HepG2 (cell line): ENCODE measurements around the gene HSPB2. TPM values are rescaled to one million over a fixed set of nuclear protein-coding genes. Genes with fewer than 3 reads are reported as not detected.

ENCODE experiments used
- ATAC-seq: fragments of 200-7000 bp; cut with Tn5 transposase; 3 replicates; pipeline ENCODE4 v1.9.1; 2020; ENCODE audit warnings: mild to moderate bottlenecking, moderate library complexity
- BruUV-seq: library from RNA; stranded (reverse); fragments of 400-500 nt; replicated peaks from 2 replicates; lab custom pipeline; 2021; lab: Mats Ljungman, UMichigan
- CTCF ChIA-PET: fragments of 300-600 bp; formaldehyde crosslinking; extraction: SDS; loops from one replicate; lab custom pipeline; 2021; ENCODE audit warnings: low total read pairs, inconsistent platforms, low intra/inter-chr PET ratio; lab: Yijun Ruan, JAX
- POLR2A ChIA-PET: fragments of 350-600 bp; sonication (Branson Sonifier 250); formaldehyde crosslinking; loops from one replicate; lab custom pipeline; 2020; ENCODE audit warnings: antibody characterized with exemption, inconsistent platforms; lab: Yijun Ruan, JAX
- DNase-seq: peaks from one replicate; pipeline ENCODE4 v3.0.0-alpha.2; 2015; ENCODE audit warnings: low spot score
- FAIRE-seq: peaks from 3 replicates; lab custom pipeline; 2011; peaks lifted over from hg19 to GRCh38; lab: Jason Lieb, UNC
- H2AFZ ChIP-seq: one replicate; pipeline ENCODE4 v1.6.1; 2011; ENCODE audit warnings: low read length, inconsistent platforms
- H3K27ac ChIP-seq: fragments of 300-600 bp; 3 replicates; pipeline ENCODE4 v1.8.0; 2011; ENCODE audit warnings: mixed run types, mild to moderate bottlenecking, mixed read lengths, low read length, inconsistent platforms; ENCODE audit not compliant: insufficient read depth; ENCODE audit errors: extremely low read length
- H3K27me3 ChIP-seq, 2 experiments: fragments of 200-600 bp in 1 of 2; 2 replicates in 1 of 2; 3 replicates in 1 of 2; pipeline versions ENCODE4 v1.6.0 to v1.8.0; 2011; ENCODE audit warnings: low read length in 2 of 2, mild to moderate bottlenecking in 2 of 2, moderate library complexity in 2 of 2, inconsistent platforms in 1 of 2; ENCODE audit not compliant: insufficient read depth in 2 of 2, control insufficient read depth in 1 of 2
- H3K36me3 ChIP-seq, 2 experiments: fragments of 200-600 bp in 1 of 2; replicated peaks in 1 of 2; 2 replicates in 1 of 2; 3 replicates in 1 of 2; pipeline versions ENCODE4 v1.5.1 to v1.8.0; 2011; ENCODE audit warnings: low read length in 2 of 2, inconsistent platforms in 1 of 2; ENCODE audit not compliant: insufficient read depth in 2 of 2, control insufficient read depth in 1 of 2
- H3K4me1 ChIP-seq: 2 replicates; pipeline ENCODE4 v1.5.1; 2012; ENCODE audit warnings: low read length, inconsistent platforms; ENCODE audit not compliant: insufficient read depth
- H3K4me2 ChIP-seq: 2 replicates; pipeline ENCODE4 v1.6.0; 2011; ENCODE audit warnings: low read depth, low read length, inconsistent platforms
- H3K4me3 ChIP-seq, 3 experiments: fragments of 200-600 bp in 1 of 3; sonication (generic), shearing (Covaris generic) in 1 of 3; replicated peaks in 1 of 3; 2 replicates each; pipeline ENCODE4 v1.5.1; 2011 to 2016; ENCODE audit warnings: low read length in 3 of 3, inconsistent platforms in 2 of 3, low read depth in 2 of 3, mild to moderate bottlenecking in 2 of 3, control low read depth in 1 of 3, mixed read lengths in 1 of 3; ENCODE audit not compliant: insufficient read depth in 1 of 3
- H3K79me2 ChIP-seq: one replicate; pipeline ENCODE4 v1.6.1; 2011; ENCODE audit warnings: low read length, inconsistent platforms; ENCODE audit not compliant: insufficient read depth
- H3K9ac ChIP-seq: 2 replicates; pipeline ENCODE4 v1.6.0; 2011; ENCODE audit warnings: mild to moderate bottlenecking, low read depth, low read length, inconsistent platforms; ENCODE audit not compliant: insufficient read depth
- H3K9me3 ChIP-seq: 2 replicates; pipeline ENCODE4 v1.5.1; 2012; ENCODE audit warnings: mild to moderate bottlenecking, low read length
- H4K20me1 ChIP-seq: 2 replicates; pipeline ENCODE4 v1.6.0; 2011; ENCODE audit warnings: inconsistent platforms, mild to moderate bottlenecking, low read length, moderate library complexity; ENCODE audit not compliant: insufficient read depth
- ATF1 ChIP-seq: IDR thresholded peaks from 2 replicates; pipeline ENCODE4 v1.6.1; 2016; ENCODE audit warnings: mild to moderate bottlenecking, control low read depth
- CEBPB ChIP-seq: IDR thresholded peaks from 2 replicates; pipeline ENCODE4 v1.6.1; 2011; ENCODE audit warnings: low read depth, low read length, improper control_type of control experiment, borderline replicate concordance
- CEBPG ChIP-seq: IDR thresholded peaks from 2 replicates; pipeline ENCODE4 v1.6.1; 2016
- CREB1 ChIP-seq, 2 experiments: fragments of 450-650 bp in 1 of 2; IDR thresholded peaks; 2 replicates each; pipeline ENCODE4 v1.6.1; 2016 to 2017; ENCODE audit warnings: control low read depth in 1 of 2, mild to moderate bottlenecking in 1 of 2, missing compliant biosample characterization in 1 of 2, missing genetic modification characterization in 1 of 2
- CREM ChIP-seq, 2 experiments: sonication (generic) in 1 of 2; formaldehyde crosslinking in 1 of 2; IDR thresholded peaks; 2 replicates each; pipeline versions ENCODE4 v1.4.0 to v1.6.1; 2016 to 2020; ENCODE audit warnings: antibody characterized with exemption in 1 of 2, mild to moderate bottlenecking in 1 of 2, missing genetic modification reagents in 1 of 2
- FOSL2 ChIP-seq: sonication (generic); formaldehyde crosslinking; IDR thresholded peaks from 2 replicates; pipeline ENCODE4 v1.4.0; 2020; ENCODE audit warnings: missing genetic modification reagents
- MTA3 ChIP-seq: sonication (generic); formaldehyde crosslinking; IDR thresholded peaks from 2 replicates; pipeline ENCODE4 v1.4.0; 2020; ENCODE audit warnings: missing genetic modification reagents
- NR2F6 ChIP-seq, 2 experiments: IDR thresholded peaks; 2 replicates each; pipeline ENCODE4 v1.6.1; 2016; ENCODE audit warnings: antibody characterized with exemption in 1 of 2, mild to moderate bottlenecking in 1 of 2
- PHF20 ChIP-seq: sonication (generic); formaldehyde crosslinking; IDR thresholded peaks from 2 replicates; pipeline ENCODE4 v1.5.0; 2020; ENCODE audit warnings: mild to moderate bottlenecking, missing genetic modification reagents
- PHF21A ChIP-seq: sonication (generic); formaldehyde crosslinking; IDR thresholded peaks from 2 replicates; pipeline ENCODE4 v1.5.0; 2020; ENCODE audit warnings: mild to moderate bottlenecking, missing genetic modification reagents
- PPARG ChIP-seq: conservative IDR thresholded peaks from 2 replicates; pipeline ENCODE4 v1.6.1; 2016; ENCODE audit warnings: missing biosample characterization, missing genetic modification reagents
- PRPF4 ChIP-seq: fragments of 200-400 bp; formaldehyde crosslinking; IDR thresholded peaks from 2 replicates; pipeline ENCODE4 v1.6.1; 2016; ENCODE audit warnings: low read length, low read depth; ENCODE audit not compliant: poor library complexity, severe bottlenecking
- SNRNP70 ChIP-seq: fragments of 200-400 bp; formaldehyde crosslinking; IDR thresholded peaks from 2 replicates; pipeline ENCODE4 v1.6.1; 2017; ENCODE audit warnings: mild to moderate bottlenecking, low read depth, low read length, moderate library complexity
- ZBTB7B ChIP-seq: sonication (generic); formaldehyde crosslinking; IDR thresholded peaks from 2 replicates; pipeline ENCODE4 v1.4.0; 2020; ENCODE audit warnings: missing genetic modification reagents
- ZNF138 ChIP-seq: sonication (generic); formaldehyde crosslinking; IDR thresholded peaks from 2 replicates; pipeline ENCODE4 v1.5.0; 2020; ENCODE audit warnings: mild to moderate bottlenecking, low read depth, missing genetic modification reagents
- ZNF652 ChIP-seq: IDR thresholded peaks from 2 replicates; pipeline ENCODE4 v1.6.1; 2016; ENCODE audit warnings: low read depth, borderline replicate concordance
- ZNF674 ChIP-seq: sonication (generic); formaldehyde crosslinking; IDR thresholded peaks from 2 replicates; pipeline ENCODE4 v1.5.0; 2020; ENCODE audit warnings: low read depth, mild to moderate bottlenecking, missing genetic modification reagents
- ZNF878 ChIP-seq: sonication (generic); formaldehyde crosslinking; IDR thresholded peaks from 2 replicates; pipeline ENCODE4 v1.8.1; 2023; ENCODE audit warnings: mild to moderate bottlenecking, missing genetic modification reagents, moderate library complexity
- WGBS: methylation state at CpG from one replicate; pipeline ENCODE4 v1.1.6; 2017; ENCODE audit warnings: low lambda C conversion rate; 5-methylcytosine and 5-hydroxymethylcytosine counted together
- in situ Hi-C: cut with HindIII; loops from 2 replicates; pipeline ENCODE4 v1.10.0; 2017; ENCODE audit warnings: low pct_unique_long_range_greater_than_20kb; ENCODE audit not compliant: extremely low pct_ligation_motif_present
- intact Hi-C: fragments of 100-400 bp; cut with micrococcal nuclease; formaldehyde crosslinking; loops from one replicate; pipeline ENCODE4 v1.10.0; 2022; ENCODE audit not compliant: unreplicated experiment
- polyA plus RNA-seq, 8 experiments: library from polyadenylated mRNA; depleted of rRNA in 3 of 8; stranded (reverse) in 7 of 8; unstranded in 1 of 8; fragments of >200 nt; fragmentation: Illumina TruSeq in 4 of 8; extraction: Trizol in 4 of 8; gene quantifications; 2 replicates each; pipeline versions ENCODE4 v1.2.1 to v1.2.3, GENCODE V29; 2011 to 2016; ENCODE audit warnings: low read depth in 4 of 8, missing spikeins in 1 of 8, mixed read lengths in 1 of 8; ENCODE audit not compliant: insufficient read depth in 1 of 8
- total RNA-seq, 5 experiments: library from RNA; depleted of rRNA; stranded (reverse); fragments of >200 nt; fragmentation: Illumina TruSeq; extraction: Trizol; gene quantifications; 2 replicates each; pipeline ENCODE4 v1.2.3, GENCODE V29; 2016; ENCODE audit warnings: low read depth in 1 of 5
- TF ChIP-seq, protein P1 (sequence below): sonication (generic); formaldehyde crosslinking; IDR thresholded peaks from 2 replicates; pipeline ENCODE4 v1.5.1; 2020; ENCODE audit warnings: missing genetic modification reagents, mild to moderate bottlenecking, borderline replicate concordance

HSPB2 gene
- total and polyA plus RNA-seq, 2 of the 13 experiments (the other 11 are each of a cell fraction or from before 2014, with no cell fraction given), result 0.04 TPM; not detected in 1

DNA sequence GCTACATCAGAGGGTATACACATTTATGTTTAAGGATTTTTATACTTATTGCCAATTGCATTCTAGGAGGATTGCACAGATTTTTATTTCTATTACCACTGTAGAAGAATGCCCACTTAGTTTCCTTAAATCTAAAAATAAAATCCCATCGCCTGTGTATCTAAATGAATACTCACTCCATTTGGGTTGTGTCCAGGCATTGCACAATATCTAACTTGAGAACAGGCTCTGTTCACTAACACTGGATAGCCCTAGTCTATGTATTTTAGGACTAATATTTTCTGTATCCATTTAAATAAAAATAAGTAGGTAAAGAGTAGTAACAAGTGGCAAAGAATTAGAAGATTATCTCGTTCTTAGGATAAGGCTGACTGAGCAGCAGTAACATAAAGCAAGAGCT lies 10.3 kb downstream of the HSPB2 start:
- DNase-seq, result peak; percentile 41
- ChIA-PET CTCF (no interaction called here), POLR2A (interaction anchor here (1.3 kb wide), 1 partner anchor 44 kb away, joined by 3 read pairs; the partner anchor contains the start of gene FDXACB1)
- in situ Hi-C loops, result no loop called here
- intact Hi-C loops, result no loop called here
- Histone ChIP-seq H3K36me3 (no peaks in the 10 kb centered on the region), H3K9ac (peak overlapping the region; percentile 72), H3K4me2 (peak overlapping the region; percentile 78), H3K27me3 (no peaks in the 10 kb centered on the region), H3K4me1 (peaks cover 91% of the 10 kb centered on the region), H3K4me3 (peak overlapping the region in 2 of 3 experiments; percentile 49 to 57; a peak in 4 of 6 replicates), H3K27ac (peak overlapping the region; percentile 92), H3K79me2 (no peaks in the 10 kb centered on the region), H3K9me3 (no peaks in the 10 kb centered on the region), H2AFZ (no peak overlapping the region), H4K20me1 (no peaks in the 10 kb centered on the region)
- no peak for FAIRE-seq
- WGBS, result 4% methylated on average over 2 of the region's 2 CpGs
- BruUV-seq, result no TSS peak
- TF ChIP-seq ZNF138 (no peak), CEBPB (peak; percentile 95), CEBPG (CRISPR knock-in tag) (peak; percentile 95), CREB1 (IDR thresholded peaks at IDR 0.05) (no peak), CREB1 (CRISPR knock-in tag; IDR thresholded peaks at IDR 0.05) (0 out of 2 replicates have a peak, but pooled peaks have one; percentile 1), ZNF674 (CRISPR knock-in tag) (no peak)
- no peak for ATAC-seq

DNA sequence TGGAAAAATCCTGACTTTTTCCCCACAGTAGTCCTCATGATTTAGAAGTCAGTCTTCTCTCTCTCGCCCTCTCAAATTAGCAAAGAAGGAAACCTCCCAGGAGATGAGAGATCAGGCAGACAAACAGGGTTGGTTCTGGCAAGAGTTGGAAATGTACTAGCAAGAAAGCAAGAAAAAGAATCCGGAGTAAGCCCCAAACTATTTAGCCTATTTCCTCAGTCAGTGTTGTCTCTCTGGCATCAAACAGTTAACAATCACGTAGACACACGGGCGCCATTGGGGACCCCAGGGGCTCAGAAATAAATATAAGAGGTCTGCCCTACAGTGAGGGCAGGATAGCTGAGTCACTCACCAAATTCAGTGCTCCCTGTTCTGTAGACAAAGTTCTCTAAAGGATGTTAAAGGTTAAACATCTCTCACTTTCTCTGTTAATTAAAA lies 10.8 kb downstream of the HSPB2 start:
- H3K9me3 ChIP-seq, result no peaks in the 10 kb centered on the region
- DNase-seq (peak; percentile 75), FAIRE-seq (no peak), ATAC-seq (no peak)
- H3K4me2 ChIP-seq, result peak overlapping the region; percentile 78
- intact Hi-C loops (no loop called here), in situ Hi-C loops (no loop called here)
- no peaks in the 10 kb centered on the region for H3K27me3 ChIP-seq
- no peaks in the 10 kb centered on the region for H4K20me1 ChIP-seq
- peak overlapping the region; percentile 24 to 57 (median 49); a peak in 5 of 6 replicates for H3K4me3 ChIP-seq
- H3K27ac ChIP-seq, result peak overlapping the region; percentile 92
- H3K9ac ChIP-seq, result peak overlapping the region; percentile 72
- no peaks in the 10 kb centered on the region for H3K36me3 ChIP-seq
- ChIA-PET POLR2A (interaction anchor here (0.7 to 1.9 kb wide), 3 partner anchors 13 to 58 kb away, joined by 3 to 9 read pairs (median 3); partner anchors contain the start of genes DIXDC1 and FDXACB1), CTCF (no interaction called here)
- peaks cover 91% of the 10 kb centered on the region for H3K4me1 ChIP-seq
- no TSS peak for BruUV-seq
- H3K79me2 ChIP-seq, result no peaks in the 10 kb centered on the region
- WGBS, result 4% methylated on average over 5 of the region's 5 CpGs
- peak overlapping the region; percentile 81 for H2AFZ ChIP-seq
- TF ChIP-seq PHF21A (CRISPR knock-in tag) (peak; percentile 41; the same call in 1 of the 2 replicates), ZNF652 (CRISPR knock-in tag) (peak; percentile 82), PPARG (peak; percentile 85), SNRNP70 (no peak), ZNF878 (no peak), PHF20 (no peak), ZBTB7B (0 out of 2 replicates have a peak, but pooled peaks have one; percentile 33), MTA3 (no peak), ATF1 (CRISPR knock-in tag) (0 out of 2 replicates have a peak, but pooled peaks have one; percentile 16), NR2F6 (IDR thresholded peaks at IDR 0.05) (no peak; the same call in 1 of the 2 replicates), NR2F6 (CRISPR knock-in tag; IDR thresholded peaks at IDR 0.05) (0 out of 2 replicates have a peak, but pooled peaks have one; percentile 15), CREM (IDR thresholded peaks at IDR 0.05) (peak; percentile 28; the same call in 1 of the 2 replicates), CREM (CRISPR knock-in tag; IDR thresholded peaks at IDR 0.05) (no peak), FOSL2 (CRISPR knock-in tag) (peak; percentile 45), PRPF4 (no peak)
- TF ChIP-seq, protein P1, sequence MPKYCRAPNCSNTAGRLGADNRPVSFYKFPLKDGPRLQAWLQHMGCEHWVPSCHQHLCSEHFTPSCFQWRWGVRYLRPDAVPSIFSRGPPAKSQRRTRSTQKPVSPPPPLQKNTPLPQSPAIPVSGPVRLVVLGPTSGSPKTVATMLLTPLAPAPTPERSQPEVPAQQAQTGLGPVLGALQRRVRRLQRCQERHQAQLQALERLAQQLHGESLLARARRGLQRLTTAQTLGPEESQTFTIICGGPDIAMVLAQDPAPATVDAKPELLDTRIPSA (CRISPR knock-in tag), result no peak
